Epithelial cell of umbilical artery (primary cell): ENCODE measurements around the gene FEM1C. TPM values are rescaled to one million over a fixed set of nuclear protein-coding genes. Genes with fewer than 3 reads are reported as not detected.

Source experiments
- total RNA-seq: library from RNA; depleted of rRNA; stranded (reverse); fragments of >200 nt; gene quantifications from 2 replicates; pipeline ENCODE4 v1.2.3, GENCODE V29; 2014

Gene FEM1C
- 16.2 and 22.2 TPM in 2 replicates for total RNA-seq

GRCh38 chr5:115544436-115545350, at the start of gene FEM1C:
Gene FEM1C, minus strand, starts transcription at chr5:115544775. Its CDS starts 1,282 bp downstream, at chr5:115543493.

Other genes starting within 250 kb of the FEM1C start
- gene CCDC112, start 248.1 kb downstream of the FEM1C start, total RNA-seq, result 6.7 and 10.1 TPM in 2 replicates
- gene TICAM2, start 57.7 kb upstream of the FEM1C start, total RNA-seq, result 1.3 and 1.5 TPM in 2 replicates
- gene TMED7, start 81.3 kb upstream of the FEM1C start, total RNA-seq, result 127 and 158 TPM in 2 replicates